ENCODE results near the gene PRKG2. TPM values are rescaled to one million over a fixed set of nuclear protein-coding genes. Genes with fewer than 3 reads are reported as not detected.

Gene PRKG2
- total and polyA plus RNA-seq, 4 donors = 0.03 to 0.14 (median 0.08) TPM; not detected in 1

DNA sequence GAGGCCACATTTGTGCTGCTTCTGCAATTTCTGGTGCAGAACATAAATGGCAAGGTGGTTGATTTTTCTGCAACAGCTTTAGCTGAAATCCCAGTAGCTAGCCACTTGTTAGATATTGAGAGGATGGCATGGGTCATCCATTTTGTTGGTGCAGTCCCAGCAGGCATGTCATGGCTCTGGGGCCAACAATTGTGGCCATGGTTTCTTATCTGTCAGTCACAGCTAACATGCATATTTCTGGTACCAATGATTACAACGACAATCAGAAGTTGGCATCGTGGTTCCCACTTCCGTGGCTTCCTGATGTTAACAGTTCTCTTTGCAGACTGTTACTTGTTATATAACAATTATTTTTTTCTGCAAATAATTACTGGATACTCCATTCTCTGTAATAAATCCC lies 42.8 kb upstream of the PRKG2 start (continued):
- TF ChIP-seq CTCF (IDR thresholded peaks at IDR 0.05; ENCODE audit: low read depth, low read length, missing input control) = no peak
- no peak for TF ChIP-seq HNF4A (conservative IDR thresholded peaks at IDR 0.05)
- no peak for TF ChIP-seq RXRA (IDR thresholded peaks at IDR 0.05)
- TF ChIP-seq, protein P1, sequence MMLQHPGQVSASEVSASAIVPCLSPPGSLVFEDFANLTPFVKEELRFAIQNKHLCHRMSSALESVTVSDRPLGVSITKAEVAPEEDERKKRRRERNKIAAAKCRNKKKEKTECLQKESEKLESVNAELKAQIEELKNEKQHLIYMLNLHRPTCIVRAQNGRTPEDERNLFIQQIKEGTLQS (IDR thresholded peaks at IDR 0.05) = no peak
- no peak for TF ChIP-seq FOXA2 (IDR thresholded peaks at IDR 0.05)
- TF ChIP-seq JUND (IDR thresholded peaks at IDR 0.05) = no peak
- no peak for TF ChIP-seq YY1 (IDR thresholded peaks at IDR 0.05)
- TF ChIP-seq HNF4G (IDR thresholded peaks at IDR 0.05) = no peak
- no peak for TF ChIP-seq EGR1 (IDR thresholded peaks at IDR 0.05; ENCODE audit: low read depth in 2 of 2)
- TF ChIP-seq RAD21 (IDR thresholded peaks at IDR 0.05) = no peak
- no peak for TF ChIP-seq SP1 (IDR thresholded peaks at IDR 0.05)
- TF ChIP-seq NR2F2 (IDR thresholded peaks at IDR 0.05) = no peak
- TF ChIP-seq, protein P2, sequence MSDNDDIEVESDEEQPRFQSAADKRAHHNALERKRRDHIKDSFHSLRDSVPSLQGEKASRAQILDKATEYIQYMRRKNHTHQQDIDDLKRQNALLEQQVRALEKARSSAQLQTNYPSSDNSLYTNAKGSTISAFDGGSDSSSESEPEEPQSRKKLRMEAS (IDR thresholded peaks at IDR 0.05) = no peak

GRCh38 chr4:81257021-81257420 lies 42.0 kb upstream of the PRKG2 start:
- DNase-seq (ENCODE audit: low spot score) = no peak
- H3K9me3 ChIP-seq (ENCODE audit: control insufficient read depth in 4 of 4, low read length in 3 of 4) = no peaks in the 10 kb centered on the region
- H3K9ac ChIP-seq (ENCODE audit: low read depth in 1 of 2, low read length in 2 of 2) = no peak overlapping the region
- H3K27ac ChIP-seq (ENCODE audit: low read depth in 1 of 2, low read length in 2 of 2) = no peak overlapping the region
- H3K4me3 ChIP-seq (ENCODE audit: low read depth in 1 of 3, low read length in 3 of 3) = no peak overlapping the region
- no peaks in the 10 kb centered on the region for H3K4me1 ChIP-seq (ENCODE audit: control insufficient read depth in 4 of 4, insufficient read depth in 4 of 4, low read length in 3 of 4)
- peaks cover 0 to 3% (median 0%) of the 10 kb centered on the region in 4 donors for H3K27me3 ChIP-seq (ENCODE audit: control insufficient read depth in 4 of 4, insufficient read depth in 4 of 4, low read length in 3 of 4)
- WGBS = 61% methylated on average over 1 of the region's 1 CpG
- TF ChIP-seq SP1 (IDR thresholded peaks at IDR 0.05) (no peak), JUND (IDR thresholded peaks at IDR 0.05) (no peak), NR2F2 (IDR thresholded peaks at IDR 0.05) (no peak), CTCF (IDR thresholded peaks at IDR 0.05; ENCODE audit: low read depth, low read length, missing input control) (no peak), REST (IDR thresholded peaks at IDR 0.05) (no peak), GABPA (IDR thresholded peaks at IDR 0.05 in 1 of 2, conservative IDR thresholded peaks at IDR 0.05 in 1 of 2) (no peak), RAD21 (IDR thresholded peaks at IDR 0.05) (no peak), EGR1 (IDR thresholded peaks at IDR 0.05; ENCODE audit: low read depth in 2 of 2) (no peak), TAF1 (conservative IDR thresholded peaks at IDR 0.05) (no peak), FOXA1 (IDR thresholded peaks at IDR 0.05) (no peak), RXRA (IDR thresholded peaks at IDR 0.05) (no peak), HNF4G (IDR thresholded peaks at IDR 0.05) (no peak)
- TF ChIP-seq, protein P1 (IDR thresholded peaks at IDR 0.05) = no peak
- no peaks in the 10 kb centered on the region for H3K36me3 ChIP-seq (ENCODE audit: control insufficient read depth in 4 of 4, insufficient read depth in 3 of 4, low read depth in 1 of 4, low read length in 3 of 4)
